A549 (cell line): Measurements from ENCODE around the gene CLTRN.

Source experiments
- HDAC2 ChIP-seq: fragments of 200-600 bp; sonication (generic); IDR thresholded peaks from 2 replicates; pipeline ENCODE4 v1.6.1; 2016
- NFE2L2 ChIP-seq: fragments of 150-350 bp; conservative IDR thresholded peaks from 2 replicates; pipeline ENCODE4 v1.6.1; 2014; ENCODE audit warnings: low read length
- POLR2A ChIP-seq: IDR thresholded peaks from 2 replicates; pipeline ENCODE4 v1.6.1; 2012; ENCODE audit warnings: mild to moderate bottlenecking, low read length
- TF ChIP-seq, protein P1 (sequence below): fragments of >200 bp; sonication (Bioruptor Twin); formaldehyde crosslinking; IDR thresholded peaks from 3 replicates; pipeline ENCODE4 v1.5.1; 2016

GRCh38 chrX:15616531-15616930, 48.1 kb downstream of the CLTRN start:
- TF ChIP-seq NFE2L2 (no peak), POLR2A (no peak), HDAC2 (no peak)
- TF ChIP-seq, protein P1, sequence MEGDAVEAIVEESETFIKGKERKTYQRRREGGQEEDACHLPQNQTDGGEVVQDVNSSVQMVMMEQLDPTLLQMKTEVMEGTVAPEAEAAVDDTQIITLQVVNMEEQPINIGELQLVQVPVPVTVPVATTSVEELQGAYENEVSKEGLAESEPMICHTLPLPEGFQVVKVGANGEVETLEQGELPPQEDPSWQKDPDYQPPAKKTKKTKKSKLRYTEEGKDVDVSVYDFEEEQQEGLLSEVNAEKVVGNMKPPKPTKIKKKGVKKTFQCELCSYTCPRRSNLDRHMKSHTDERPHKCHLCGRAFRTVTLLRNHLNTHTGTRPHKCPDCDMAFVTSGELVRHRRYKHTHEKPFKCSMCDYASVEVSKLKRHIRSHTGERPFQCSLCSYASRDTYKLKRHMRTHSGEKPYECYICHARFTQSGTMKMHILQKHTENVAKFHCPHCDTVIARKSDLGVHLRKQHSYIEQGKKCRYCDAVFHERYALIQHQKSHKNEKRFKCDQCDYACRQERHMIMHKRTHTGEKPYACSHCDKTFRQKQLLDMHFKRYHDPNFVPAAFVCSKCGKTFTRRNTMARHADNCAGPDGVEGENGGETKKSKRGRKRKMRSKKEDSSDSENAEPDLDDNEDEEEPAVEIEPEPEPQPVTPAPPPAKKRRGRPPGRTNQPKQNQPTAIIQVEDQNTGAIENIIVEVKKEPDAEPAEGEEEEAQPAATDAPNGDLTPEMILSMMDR = no peak
